Effector CD8-positive, alpha-beta T cell (primary cell): Measurements from ENCODE around the gene XPC.

Experiments
- DNase-seq: peaks from one replicate; lab custom pipeline; 2025; lab: John Stamatoyannopoulos, UW

The XPC gene

DNA sequence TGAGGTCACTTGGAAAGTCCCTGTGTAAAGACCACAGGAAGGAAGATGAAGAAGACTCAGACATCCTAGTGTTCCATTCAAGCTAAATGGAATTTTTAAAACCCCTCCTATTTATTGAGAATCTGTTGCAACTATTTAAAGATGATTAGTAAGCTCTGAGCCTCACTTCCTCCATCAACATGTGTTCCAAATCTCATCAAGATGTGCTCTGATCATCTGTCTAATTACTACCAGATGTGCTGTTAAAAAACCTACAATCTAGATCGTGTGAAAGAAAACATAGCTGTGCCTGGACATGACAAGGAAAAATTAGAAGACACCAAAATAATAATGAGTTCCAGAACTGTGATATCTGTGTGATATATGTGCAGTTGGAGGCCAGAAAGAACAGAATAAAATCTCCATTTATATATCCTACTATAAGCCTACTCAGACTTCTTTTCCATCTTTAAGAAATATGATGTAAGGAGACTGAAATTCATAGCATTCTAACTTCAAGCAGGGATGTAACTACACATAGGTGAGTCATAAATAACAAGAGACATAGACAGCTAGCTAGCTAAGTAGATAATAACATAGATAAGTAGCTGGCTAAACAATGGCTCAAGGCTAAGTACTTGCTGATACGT is 7.8 kb downstream of the XPC start:
- DNase-seq: no peak

DNA sequence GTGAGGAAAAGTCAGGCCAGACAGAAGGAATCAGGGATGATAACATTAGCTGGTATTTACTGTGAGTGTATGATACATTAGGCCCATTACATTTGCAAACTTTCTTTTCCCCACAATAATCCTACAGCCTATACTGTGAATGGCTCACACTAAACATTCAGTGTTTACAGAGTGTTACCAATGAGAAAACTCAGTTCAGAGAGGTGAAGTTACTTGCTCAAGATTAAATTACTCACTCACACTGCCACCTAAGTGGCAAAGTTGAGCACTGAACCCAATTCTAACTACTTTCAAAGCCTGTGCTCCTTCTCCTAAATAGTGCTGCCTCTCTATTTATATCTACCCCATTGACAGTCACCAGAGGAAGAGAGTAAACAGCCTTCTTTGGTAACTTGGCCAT is 8.5 kb downstream of the XPC start:
- DNase-seq: no peak

DNA sequence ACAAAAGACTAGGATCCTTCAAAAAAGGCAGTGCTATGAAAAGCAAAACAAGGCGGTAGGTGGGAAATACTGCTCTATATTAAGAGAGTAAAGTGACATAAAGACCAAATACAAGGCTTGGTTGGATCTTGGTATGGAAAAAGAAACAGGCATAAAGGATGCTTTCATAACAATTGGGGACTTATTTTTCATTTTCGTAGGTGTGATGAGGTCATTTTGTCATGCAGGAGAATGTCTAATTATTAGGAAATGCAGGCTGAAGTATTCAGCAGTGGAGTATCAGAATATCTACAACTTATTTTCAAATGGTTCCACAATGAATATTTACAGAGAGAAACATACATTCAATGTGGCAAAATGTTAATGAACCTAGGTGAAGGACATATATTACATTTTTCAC is 9.0 kb downstream of the XPC start:
- DNase-seq: no peak

DNA sequence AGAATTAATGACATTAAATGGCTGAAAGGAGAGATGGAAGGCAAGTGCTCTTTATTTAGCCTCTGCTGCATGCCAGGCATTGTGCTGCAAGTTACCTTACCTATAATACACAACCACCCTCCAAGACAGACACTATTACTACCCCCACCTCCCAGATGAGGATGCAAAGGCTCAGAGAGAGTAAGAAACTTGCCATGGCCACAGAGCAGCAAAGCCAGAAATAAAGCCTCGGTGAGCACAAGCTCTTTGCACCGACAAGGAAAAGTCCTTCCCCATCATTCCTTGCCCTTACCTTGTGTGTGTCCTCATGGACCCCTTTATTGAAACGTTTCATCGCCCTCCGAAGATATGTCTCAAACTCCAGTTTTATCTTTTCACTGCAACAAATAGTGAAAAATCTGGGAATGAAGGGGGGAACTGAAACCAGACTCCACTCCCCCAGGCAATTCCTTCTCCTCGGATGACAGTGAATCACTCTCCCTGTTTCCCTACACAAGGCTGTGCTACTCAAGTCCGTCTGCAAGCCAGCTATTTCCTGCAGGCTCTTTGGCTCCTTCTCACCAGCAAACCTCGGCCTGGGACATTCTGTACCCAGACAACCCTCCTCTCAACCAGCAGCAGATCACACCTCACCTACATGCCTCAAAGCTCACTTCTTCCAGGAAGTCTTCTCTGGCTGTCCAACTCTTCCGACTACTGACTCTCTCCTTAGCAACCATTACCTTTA is 11.4 kb downstream of the XPC start:
- no peak for DNase-seq

DNA sequence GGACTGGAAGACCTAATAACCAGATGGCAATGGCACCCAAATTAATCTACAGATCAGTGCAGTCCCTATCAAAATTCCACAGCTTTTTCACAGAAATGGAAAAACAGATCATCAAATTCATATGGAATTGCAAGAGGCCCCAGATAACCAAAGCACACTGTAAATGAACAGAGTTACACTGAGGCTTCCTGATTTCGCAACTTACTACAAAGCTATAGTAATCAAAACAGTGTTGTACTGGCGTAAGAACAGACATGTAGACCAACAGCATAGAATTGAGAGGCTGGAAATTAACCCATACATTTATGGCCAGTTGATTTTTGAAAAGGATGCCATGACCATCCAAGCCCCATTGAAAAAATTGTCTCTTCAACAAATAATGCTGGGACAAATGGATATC is 16.2 kb downstream of the XPC start:
- DNase-seq: no peak

DNA sequence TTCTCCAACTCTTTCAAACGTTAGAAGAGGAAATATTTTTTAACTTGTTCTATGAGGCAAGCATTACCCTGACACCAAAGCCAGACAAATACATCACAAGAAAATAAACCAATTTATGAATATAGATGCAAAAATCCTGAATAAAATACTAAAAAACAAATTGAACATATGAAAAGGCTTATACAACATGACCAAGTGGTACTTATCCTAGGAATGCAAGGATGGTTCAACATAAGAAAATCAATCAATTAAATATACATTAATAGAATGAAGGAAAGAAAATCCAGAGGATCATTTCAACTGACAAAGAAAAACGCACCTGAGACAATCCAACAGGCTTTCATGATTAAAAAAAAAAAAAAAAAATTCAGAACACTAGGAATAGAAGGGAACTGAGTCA is 17.1 kb downstream of the XPC start:
- no peak for DNase-seq

DNA sequence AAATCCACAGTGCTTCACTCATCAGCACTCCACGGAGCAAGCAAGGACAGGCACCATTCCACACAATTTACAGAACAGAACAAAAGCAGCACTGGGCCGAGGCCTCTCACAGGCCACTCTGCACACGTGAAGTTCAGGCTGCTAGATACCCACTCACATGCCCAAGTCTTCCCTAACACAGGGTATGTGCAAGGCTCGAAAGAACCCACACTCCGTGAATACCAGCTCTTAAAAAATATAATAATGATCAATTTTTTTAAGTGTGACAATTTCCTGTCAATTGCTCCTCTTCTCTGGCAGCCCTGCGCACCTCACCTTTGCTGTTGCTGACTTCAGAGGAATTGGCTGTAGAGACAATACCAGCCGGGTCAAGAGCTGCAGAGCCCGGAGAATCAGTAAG is 19.0 kb downstream of the XPC start:
- DNase-seq: no peak

DNA sequence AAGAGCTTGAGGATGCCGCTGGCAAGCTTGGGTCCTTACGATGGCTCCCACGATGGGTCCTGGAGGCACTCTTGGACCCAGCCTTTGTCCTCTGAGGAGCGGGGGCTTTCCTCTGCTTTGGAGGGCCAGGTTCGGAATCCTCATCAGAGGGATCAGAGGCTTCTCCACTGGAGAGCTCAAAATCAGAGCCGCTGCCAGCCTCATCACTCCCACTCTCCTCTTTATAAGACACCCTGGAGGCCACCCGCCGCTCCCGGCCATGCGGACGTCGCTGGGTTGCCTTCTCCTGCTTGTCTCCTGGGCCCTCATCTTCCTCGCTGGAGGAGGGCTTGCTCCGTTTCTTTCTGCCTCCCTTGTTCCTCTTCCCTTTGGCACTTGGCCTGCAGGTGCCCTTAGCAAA is 20.0 kb downstream of the XPC start:
- no peak for DNase-seq

DNA sequence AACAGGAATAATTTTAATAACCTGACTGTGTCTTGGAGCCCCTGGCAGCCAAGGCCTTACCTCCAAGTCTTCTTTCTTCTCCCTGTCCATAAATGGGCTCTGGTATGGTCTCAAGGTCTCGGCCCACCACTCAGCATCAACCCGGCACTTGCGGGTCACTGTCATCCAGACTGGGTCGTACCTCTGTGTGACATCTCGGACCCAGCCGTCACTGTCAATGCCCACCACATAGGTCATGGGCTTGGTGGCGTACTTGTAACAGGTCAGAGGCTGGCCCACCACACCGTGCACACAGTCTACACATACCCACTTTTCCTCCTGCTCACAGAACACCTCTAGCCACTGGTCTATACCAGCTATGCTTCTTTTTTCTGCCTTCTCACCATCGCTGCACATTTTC is 20.4 kb downstream of the XPC start:
- no peak for DNase-seq

DNA sequence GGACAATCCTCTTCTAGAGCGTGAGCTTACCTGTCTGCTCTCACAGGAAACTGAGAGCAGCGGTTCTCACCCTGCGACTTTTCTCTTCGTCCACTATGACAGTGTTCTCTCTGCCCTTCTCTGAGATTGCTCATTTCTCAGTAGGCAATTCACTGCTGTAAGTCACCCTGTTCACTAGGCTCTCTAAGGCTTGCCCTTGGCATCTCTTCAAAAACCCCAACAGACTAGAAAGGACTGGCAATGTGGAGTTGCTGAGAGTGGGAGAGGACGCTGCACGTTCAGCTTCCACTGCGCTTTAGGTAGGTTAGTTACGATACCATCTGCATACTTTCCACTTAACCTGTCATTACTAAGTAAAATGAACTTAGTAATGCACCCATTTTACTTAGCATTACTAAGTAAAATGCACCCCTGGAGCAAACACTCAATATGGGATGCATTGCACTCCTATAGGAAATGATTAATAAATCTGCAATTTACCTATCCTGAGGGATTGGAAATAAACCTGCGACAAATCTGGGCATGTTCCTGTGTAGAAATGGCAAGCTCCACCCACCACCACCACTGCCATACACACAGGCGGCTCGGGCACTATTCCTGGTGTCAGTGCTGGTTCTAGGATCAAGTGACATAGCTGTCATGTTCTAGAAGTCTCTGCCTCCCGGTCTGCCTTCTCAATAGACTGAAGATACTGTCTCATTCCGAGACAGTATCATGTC is 21.4 kb downstream of the XPC start:
- DNase-seq: no peak

DNA sequence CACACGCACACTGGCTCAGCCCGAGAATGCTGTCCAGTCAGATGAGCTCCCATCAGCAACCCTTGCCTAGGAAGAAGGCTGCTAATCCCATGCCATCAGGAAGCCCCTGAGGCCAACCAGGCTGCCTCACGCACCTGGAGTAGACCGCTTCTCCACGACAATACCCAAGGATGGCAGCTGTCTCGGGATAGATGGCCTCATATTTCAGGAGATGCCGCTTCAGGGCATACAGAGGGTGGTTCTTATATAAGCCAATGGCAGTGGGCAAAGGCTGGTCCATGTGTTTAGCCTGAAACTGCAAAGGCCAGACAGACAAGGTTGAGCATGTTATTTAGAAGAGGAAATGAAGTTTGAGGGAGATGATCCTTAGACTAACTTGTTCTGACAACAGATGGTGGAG is 22.2 kb downstream of the XPC start:
- no peak for DNase-seq

DNA sequence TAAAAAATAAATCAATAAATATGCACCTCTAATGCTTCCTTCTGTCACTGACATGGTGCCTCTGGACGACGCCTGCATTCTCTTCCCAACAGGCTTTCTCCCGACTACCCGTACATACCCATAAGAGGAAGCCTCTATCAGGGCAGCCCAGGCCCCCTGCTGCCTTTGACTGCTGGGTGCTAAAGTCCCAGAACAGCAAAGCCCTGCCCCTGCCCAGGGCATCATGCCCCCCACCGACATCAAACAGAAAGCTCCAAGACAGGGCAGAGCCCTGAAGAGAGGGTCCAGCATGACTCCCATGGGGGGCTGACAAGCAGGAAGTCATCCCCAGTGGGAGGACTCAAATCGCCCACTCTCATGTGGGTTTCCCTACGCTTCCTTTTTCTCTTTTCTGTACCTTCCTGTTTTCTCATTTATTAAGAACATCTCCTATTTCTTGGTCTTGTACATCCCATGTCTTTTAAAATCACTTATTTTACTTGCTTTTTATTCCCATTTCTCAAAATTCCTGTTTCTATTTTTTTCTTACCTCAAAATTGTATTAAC is 23.4 kb downstream of the XPC start:
- DNase-seq: no peak

DNA sequence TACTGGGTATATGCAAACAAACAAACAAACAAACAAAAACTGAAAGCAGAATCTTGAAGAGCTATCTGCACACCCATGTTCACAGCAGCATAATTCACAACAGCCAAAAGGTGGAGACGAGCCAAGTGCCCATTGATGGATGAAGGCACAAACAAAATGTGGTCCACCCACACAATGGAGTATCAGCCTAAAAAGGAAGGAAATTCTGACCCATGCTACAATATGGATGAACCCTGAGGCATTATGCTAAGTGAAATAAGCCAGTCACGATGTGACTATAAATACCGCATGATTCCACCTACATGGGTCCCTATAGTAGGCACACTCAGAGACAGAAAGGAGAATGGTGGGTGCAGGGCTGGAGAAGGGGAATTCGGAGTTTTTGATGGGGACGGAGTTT is 24.1 kb downstream of the XPC start:
- DNase-seq: no peak

DNA sequence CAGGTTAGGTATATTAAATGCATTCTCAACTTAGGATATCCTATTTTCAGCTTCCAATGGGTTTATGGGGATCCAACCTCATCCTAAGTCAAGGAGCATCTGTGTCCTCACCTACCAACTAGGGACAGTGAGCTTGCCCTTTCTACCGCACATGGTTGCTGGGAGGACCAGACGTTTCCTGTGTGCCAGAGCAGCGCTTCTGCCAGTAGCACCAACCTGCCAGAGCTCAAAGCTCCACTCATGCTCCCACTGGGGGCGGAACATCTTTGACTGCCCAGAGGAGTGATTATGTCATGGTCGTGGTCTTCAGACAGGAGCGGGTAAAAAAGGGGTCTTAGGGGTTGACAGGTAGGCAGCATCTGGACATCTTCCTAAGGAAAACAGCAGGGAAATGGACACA is 24.7 kb downstream of the XPC start:
- no peak for DNase-seq

DNA sequence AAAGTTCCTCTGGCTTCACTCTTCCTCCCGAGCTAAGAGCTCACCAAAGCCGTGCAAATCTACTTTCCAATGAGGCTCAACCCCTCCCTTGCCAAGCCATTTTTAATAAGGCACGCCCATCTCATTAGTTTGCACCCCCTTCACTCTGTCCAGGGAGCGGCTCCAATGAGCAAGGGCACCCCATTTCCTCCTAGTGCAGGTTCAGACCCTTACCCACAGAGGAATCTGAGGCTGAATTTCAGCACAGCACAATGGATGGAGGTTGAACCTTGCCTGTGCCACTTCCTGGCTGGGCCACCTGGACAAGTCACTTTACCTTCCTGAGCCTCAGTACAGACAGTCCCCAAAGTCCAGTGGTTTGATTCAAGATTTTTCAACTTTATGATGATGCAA is 25.4 kb downstream of the XPC start:
- no peak for DNase-seq

DNA sequence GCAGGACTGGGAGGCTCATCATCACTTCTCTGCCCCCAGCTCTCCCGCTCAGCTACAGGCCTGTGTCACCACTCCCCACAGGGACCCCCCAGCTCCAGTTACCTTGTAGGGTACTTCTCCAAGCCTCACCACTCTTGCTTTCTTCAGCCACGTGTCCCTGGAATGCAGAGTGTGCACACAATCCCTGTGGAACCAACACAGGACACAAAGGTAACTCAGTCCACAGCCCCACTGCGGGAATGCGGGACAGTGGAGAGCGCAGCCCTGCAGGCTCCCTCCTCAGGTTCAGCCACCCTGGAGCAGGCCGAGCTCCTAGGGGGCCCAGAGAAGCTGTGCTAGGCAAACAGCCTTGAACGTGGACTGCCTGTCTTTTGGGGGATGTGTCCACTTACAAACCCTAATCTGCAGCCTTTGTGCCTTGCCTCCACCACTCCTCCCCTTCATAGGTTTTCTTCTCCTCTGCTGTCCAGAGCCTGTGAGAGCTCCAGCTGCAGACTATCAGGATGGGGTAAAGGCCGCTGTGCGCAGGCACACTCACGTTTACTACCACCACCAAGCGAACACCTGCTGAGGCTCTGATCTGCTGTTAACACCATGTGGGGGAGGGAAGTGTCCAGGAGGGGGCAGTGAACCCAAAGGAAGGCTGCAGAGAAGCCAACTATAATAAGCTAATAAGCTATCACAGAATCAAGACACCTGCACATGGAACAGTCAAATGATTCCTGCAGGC is 26.0 kb downstream of the XPC start:
- DNase-seq: no peak

DNA sequence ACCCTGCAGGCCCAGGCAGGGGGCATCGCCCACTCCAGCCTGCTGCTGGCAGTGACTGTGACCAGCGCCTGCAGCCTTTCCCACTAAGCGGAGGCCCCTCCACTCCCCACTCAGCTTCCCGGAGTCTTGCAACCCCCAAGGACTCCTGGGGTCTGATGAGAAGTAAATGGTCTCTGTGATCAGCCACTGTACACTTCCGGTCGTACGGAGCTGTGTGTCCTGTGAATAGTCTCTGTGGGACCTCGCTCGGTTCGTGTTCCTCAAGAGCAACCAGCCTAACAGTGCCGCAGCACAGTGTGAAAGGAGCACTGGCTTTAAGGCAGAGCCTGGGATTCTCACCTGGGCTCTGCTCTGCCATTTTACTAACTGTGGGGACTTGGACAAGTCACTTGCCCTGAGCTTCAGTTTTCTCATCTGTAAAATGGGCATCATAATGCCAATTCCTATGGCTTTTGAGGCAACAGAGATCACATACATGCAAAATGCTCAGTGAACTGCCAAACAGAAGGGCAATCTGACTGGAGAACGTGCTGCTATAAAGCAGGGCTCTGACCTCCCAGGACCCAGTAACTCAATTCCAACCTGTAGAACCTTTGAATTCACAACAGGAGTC is 26.8 kb downstream of the XPC start:
- DNase-seq: no peak

DNA sequence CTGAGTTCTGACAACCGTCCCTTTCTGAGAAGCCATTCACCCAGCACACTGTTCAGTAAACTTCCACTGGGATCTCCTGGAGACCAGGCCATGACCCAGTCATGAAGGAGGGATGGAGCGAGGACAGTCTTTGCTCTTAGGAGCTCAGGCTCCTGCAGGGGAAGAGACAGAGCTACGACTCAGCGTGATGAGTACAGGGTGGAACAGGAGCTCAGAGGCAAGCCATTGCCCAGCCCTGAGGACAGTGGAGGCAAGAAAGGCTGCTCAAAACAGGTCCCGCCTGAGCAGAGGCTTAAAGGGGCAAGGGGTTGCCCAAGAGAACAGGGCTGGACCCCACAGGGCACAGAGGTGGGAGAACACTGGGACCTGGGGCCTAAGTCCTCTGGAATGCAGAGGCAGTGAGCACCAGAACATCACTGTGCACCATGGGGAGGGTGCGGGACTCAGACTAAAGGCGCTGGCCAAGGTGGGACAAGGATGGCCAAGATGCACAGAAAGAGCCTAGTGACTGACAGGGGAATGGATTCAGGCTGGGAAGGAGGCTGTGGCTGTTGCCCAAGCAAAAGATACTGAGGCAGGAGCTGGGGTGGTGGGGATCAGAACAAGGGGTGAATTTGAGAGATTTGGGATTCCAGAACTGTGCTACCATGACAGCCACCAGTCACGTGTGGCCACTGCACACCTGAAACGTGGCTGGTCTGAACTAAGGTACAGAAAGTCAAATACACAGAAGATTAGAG is 27.7 kb downstream of the XPC start:
- no peak for DNase-seq

DNA sequence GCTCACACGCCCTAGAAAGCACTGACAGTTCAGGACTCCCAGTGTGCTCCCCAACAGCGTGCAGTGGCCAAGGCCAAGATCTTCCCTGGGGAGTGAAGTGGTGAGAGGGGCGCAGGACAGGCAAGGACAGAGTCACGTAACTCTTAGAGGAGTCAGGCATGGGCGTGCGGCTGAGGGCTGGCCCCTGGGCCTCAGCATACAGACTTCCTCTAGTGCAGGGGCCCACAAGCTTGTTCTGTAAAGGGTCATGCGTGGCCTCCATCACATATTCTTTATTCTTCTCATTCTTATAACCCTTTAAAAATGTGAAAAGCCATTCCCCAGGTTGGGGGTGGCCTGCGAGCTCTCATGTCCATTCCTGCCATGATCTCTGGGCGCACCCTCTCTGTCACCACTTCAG is 28.3 kb downstream of the XPC start:
- no peak for DNase-seq

DNA sequence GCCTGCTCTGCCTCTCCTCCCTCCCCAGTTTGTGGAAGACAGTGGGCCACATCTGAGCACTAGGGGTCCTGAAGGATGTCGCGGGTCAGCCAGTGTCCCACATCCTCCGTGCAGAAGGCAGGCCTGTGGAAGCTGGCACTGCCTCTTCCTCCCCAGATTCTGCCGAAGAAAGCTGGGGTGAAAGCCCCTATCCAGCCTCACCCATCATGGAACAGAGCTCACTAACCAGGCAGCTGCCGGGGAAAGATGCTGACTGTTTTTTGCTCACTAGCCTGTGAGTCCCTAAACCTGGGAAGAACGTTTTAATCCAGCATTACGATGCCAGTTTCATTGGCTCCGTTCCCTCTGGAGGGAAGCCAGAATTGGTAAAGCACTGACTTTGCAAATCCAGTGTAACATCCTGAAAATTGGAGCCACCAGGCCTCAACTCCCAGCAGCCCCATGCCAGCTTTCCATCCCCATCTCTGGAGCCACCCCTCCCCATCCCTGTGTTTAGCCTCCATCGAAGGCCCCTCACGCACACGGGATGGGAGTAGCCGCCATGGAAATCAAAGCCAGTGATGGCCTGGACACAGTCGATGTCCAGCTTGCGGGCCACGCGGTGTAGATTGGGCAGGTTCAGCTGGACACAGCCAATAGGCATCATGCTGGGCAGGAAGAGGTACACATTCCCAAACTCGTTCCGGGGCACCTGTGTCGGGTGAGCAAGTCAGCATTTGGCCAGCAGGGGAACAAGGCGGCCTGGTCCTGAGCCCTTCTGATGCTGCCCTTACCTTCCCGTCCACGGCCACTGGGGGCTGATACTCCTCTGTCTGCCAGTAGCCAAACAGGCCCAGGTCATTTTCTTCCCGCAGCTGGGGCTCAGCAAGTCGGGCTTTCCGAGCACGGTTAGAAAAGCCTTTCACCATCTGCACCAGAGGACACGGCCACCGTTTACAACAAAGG is 30.1 kb downstream of the XPC start:
- no peak for DNase-seq
